ENCODE measurements around the gene TIAM2.

The TIAM2 gene

GRCh38 chr6:154980273-154981078 is 14.6 kb upstream of the TIAM2 start:
- no peaks in the 10 kb centered on the region for H3K27me3 ChIP-seq (ENCODE audit: insufficient read depth, poor library complexity, severe bottlenecking)
- no peak overlapping the region for H3K4me3 ChIP-seq (replicated peaks; ENCODE audit: insufficient read depth, low read length)
- TF ChIP-seq POLR2AphosphoS5 (IDR thresholded peaks at IDR 0.05; ENCODE audit: low read depth) (no peak), CTCF (IDR thresholded peaks at IDR 0.05; ENCODE audit: insufficient read depth, low read length) (no peak)
- H3K27ac ChIP-seq (replicated peaks): no peak overlapping the region
- DNase-seq (ENCODE audit: low read depth in 1 of 2, low spot score in 1 of 2): no peak

- no peak for TF ChIP-seq GABPA (IDR thresholded peaks at IDR 0.05; ENCODE audit: low read depth)
- TF ChIP-seq POLR2AphosphoS5 (IDR thresholded peaks at IDR 0.05; ENCODE audit: low read depth): no peak
- no peak for TF ChIP-seq CTCF (IDR thresholded peaks at IDR 0.05; ENCODE audit: insufficient read depth, low read length)
- TF ChIP-seq REST (IDR thresholded peaks at IDR 0.05; ENCODE audit: insufficient replicate concordance, low read depth): no peak
- TF ChIP-seq SPI1 (IDR thresholded peaks at IDR 0.05; ENCODE audit: borderline replicate concordance, low read depth): no peak
- Histone ChIP-seq H3K4me3 (replicated peaks; ENCODE audit: insufficient read depth, low read length) (no peak overlapping the region), H3K27me3 (ENCODE audit: insufficient read depth, poor library complexity, severe bottlenecking) (no peaks in the 10 kb centered on the region), H3K27ac (replicated peaks) (no peak overlapping the region)
- DNase-seq (ENCODE audit: low read depth in 1 of 2, low spot score in 1 of 2): no peak
These were observed 13.8 kb upstream of the TIAM2 start for GRCh38 chr6:154981079-154981870.

GRCh38 chr6:154984146-154984545 is 11.0 kb upstream of the TIAM2 start:
- Histone ChIP-seq H3K4me3 (replicated peaks; ENCODE audit: insufficient read depth, low read length) (no peak overlapping the region), H3K27me3 (ENCODE audit: insufficient read depth, poor library complexity, severe bottlenecking) (no peaks in the 10 kb centered on the region), H3K27ac (replicated peaks) (no peak overlapping the region)
- TF ChIP-seq SPI1 (IDR thresholded peaks at IDR 0.05; ENCODE audit: borderline replicate concordance, low read depth): no peak
- DNase-seq (ENCODE audit: low read depth in 1 of 2, low spot score in 1 of 2): no peak

- Histone ChIP-seq H3K4me3 (replicated peaks; ENCODE audit: insufficient read depth, low read length) (no peak overlapping the region), H3K27me3 (ENCODE audit: insufficient read depth, poor library complexity, severe bottlenecking) (no peaks in the 10 kb centered on the region), H3K27ac (replicated peaks) (no peak overlapping the region)
- TF ChIP-seq SPI1 (IDR thresholded peaks at IDR 0.05; ENCODE audit: borderline replicate concordance, low read depth) (peak; percentile 82), CTCF (IDR thresholded peaks at IDR 0.05; ENCODE audit: insufficient read depth, low read length) (no peak), REST (IDR thresholded peaks at IDR 0.05; ENCODE audit: insufficient replicate concordance, low read depth) (no peak), GABPA (IDR thresholded peaks at IDR 0.05; ENCODE audit: low read depth) (no peak), POLR2AphosphoS5 (IDR thresholded peaks at IDR 0.05; ENCODE audit: low read depth) (no peak)
- DNase-seq (ENCODE audit: low read depth in 1 of 2, low spot score in 1 of 2): peak in 1 of 2 experiments; percentile 25
These were observed 8.3 kb upstream of the TIAM2 start for GRCh38 chr6:154986787-154987235.
